ENCODE results near the gene SKAP1. TPM values are rescaled to one million over a fixed set of nuclear protein-coding genes. Genes with fewer than 3 reads are reported as not detected.

The SKAP1 gene
- total and polyA plus RNA-seq, 2 experiments from 2014 or later = 0.27 TPM; not detected in 1

DNA sequence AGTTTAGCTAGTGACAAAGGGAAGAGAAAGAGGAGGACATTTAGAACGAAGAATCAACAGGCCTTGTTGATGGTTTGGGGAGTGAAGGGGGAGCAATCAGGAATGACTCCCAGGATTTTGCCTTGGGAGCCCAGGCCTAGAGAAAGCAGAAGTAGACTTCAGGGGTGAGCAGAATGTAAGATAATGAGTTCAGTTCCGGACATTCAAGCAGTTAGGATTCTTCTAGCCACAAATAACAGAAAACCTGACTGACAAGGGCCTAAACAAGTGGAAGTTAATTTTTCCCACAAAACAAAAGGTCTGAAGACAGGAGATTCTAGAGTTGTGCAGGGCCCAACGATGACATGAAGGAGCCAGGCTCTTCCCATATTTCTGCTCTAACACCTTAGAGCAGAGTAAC, 45.9 kb downstream of the SKAP1 start:
- Mint-ChIP-seq H3K27ac (no peak overlapping the region), H3K36me3 (ENCODE audit: low read depth) (no peaks in the 10 kb centered on the region), H3K27me3 (ENCODE audit: insufficient read depth, low read depth, poor library complexity) (peaks cover 2% of the 10 kb centered on the region), H3K9me3 (no peaks in the 10 kb centered on the region), H3K4me1 (no peaks in the 10 kb centered on the region), H3K4me3 (no peak overlapping the region)
- Histone ChIP-seq H3K9me2 (ENCODE audit: insufficient read depth) (no peaks in the 10 kb centered on the region), H3K79me2 (replicated peaks; ENCODE audit: insufficient read depth) (no peaks in the 10 kb centered on the region), H3K4me3 (no peak overlapping the region), H2AFZ (no peak overlapping the region; the same call in 1 of the 2 replicates), H3F3A (replicated peaks; ENCODE audit: low read depth) (no peaks in the 10 kb centered on the region), H4K20me1 (replicated peaks; ENCODE audit: insufficient read depth) (no peaks in the 10 kb centered on the region), H3K27me3 (ENCODE audit: insufficient read depth) (peaks cover 3% of the 10 kb centered on the region; the same call in 1 of the 2 replicates), H3K4me2 (no peak overlapping the region), H3K27ac (ENCODE audit: low read depth) (no peak overlapping the region), H3K36me3 (ENCODE audit: insufficient read depth) (no peaks in the 10 kb centered on the region), H3K4me1 (ENCODE audit: insufficient read depth) (no peaks in the 10 kb centered on the region)
- ATAC-seq = no peak
- TF ChIP-seq JUNB (IDR thresholded peaks at IDR 0.05; ENCODE audit: unreplicated experiment) = no peak
- TF ChIP-seq, protein P1, sequence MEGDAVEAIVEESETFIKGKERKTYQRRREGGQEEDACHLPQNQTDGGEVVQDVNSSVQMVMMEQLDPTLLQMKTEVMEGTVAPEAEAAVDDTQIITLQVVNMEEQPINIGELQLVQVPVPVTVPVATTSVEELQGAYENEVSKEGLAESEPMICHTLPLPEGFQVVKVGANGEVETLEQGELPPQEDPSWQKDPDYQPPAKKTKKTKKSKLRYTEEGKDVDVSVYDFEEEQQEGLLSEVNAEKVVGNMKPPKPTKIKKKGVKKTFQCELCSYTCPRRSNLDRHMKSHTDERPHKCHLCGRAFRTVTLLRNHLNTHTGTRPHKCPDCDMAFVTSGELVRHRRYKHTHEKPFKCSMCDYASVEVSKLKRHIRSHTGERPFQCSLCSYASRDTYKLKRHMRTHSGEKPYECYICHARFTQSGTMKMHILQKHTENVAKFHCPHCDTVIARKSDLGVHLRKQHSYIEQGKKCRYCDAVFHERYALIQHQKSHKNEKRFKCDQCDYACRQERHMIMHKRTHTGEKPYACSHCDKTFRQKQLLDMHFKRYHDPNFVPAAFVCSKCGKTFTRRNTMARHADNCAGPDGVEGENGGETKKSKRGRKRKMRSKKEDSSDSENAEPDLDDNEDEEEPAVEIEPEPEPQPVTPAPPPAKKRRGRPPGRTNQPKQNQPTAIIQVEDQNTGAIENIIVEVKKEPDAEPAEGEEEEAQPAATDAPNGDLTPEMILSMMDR (conservative IDR thresholded peaks at IDR 0.05; ENCODE audit: low read depth in 2 of 2) = no peak
- TF ChIP-seq CREB1 (CRISPR knock-in tag; IDR thresholded peaks at IDR 0.05; ENCODE audit: low read depth) = no peak
- DNase-seq (ENCODE audit: low spot score) = no peak

DNA sequence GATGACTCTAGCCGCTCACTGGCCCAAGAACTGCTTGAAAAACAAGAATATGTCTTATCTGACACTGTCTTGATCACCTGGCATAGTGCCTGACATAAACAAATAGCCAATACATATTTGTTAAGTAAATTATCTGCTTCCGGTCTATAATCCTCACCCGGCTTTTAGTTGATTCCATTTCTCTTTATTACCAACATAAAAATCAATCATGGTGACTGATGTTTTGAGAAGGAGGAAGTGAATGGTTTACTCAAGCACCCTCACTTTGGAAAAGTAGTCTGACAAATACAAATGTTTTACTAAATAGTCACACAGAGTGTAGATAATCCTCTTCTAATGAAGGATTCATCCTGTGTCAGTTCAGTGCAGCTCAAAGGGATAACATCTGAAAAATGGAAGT, 47.0 kb downstream of the SKAP1 start:
- ATAC-seq (no peak), DNase-seq (ENCODE audit: low spot score) (no peak)
- H3K9me2 ChIP-seq (ENCODE audit: insufficient read depth) = no peaks in the 10 kb centered on the region
- no peaks in the 10 kb centered on the region for H3K4me1 ChIP-seq (ENCODE audit: insufficient read depth)
- Mint-ChIP-seq H3K9me3 (no peaks in the 10 kb centered on the region), H3K27ac (no peak overlapping the region), H3K4me1 (no peaks in the 10 kb centered on the region), H3K36me3 (ENCODE audit: low read depth) (no peaks in the 10 kb centered on the region), H3K4me3 (no peak overlapping the region), H3K27me3 (ENCODE audit: insufficient read depth, low read depth, poor library complexity) (peaks cover 2% of the 10 kb centered on the region)
- H3K79me2 ChIP-seq (replicated peaks; ENCODE audit: insufficient read depth) = no peaks in the 10 kb centered on the region
- H3K36me3 ChIP-seq (ENCODE audit: insufficient read depth) = no peaks in the 10 kb centered on the region
- no peak for TF ChIP-seq STAT1 (IDR thresholded peaks at IDR 0.05; ENCODE audit: unreplicated experiment)
- TF ChIP-seq, protein P2, sequence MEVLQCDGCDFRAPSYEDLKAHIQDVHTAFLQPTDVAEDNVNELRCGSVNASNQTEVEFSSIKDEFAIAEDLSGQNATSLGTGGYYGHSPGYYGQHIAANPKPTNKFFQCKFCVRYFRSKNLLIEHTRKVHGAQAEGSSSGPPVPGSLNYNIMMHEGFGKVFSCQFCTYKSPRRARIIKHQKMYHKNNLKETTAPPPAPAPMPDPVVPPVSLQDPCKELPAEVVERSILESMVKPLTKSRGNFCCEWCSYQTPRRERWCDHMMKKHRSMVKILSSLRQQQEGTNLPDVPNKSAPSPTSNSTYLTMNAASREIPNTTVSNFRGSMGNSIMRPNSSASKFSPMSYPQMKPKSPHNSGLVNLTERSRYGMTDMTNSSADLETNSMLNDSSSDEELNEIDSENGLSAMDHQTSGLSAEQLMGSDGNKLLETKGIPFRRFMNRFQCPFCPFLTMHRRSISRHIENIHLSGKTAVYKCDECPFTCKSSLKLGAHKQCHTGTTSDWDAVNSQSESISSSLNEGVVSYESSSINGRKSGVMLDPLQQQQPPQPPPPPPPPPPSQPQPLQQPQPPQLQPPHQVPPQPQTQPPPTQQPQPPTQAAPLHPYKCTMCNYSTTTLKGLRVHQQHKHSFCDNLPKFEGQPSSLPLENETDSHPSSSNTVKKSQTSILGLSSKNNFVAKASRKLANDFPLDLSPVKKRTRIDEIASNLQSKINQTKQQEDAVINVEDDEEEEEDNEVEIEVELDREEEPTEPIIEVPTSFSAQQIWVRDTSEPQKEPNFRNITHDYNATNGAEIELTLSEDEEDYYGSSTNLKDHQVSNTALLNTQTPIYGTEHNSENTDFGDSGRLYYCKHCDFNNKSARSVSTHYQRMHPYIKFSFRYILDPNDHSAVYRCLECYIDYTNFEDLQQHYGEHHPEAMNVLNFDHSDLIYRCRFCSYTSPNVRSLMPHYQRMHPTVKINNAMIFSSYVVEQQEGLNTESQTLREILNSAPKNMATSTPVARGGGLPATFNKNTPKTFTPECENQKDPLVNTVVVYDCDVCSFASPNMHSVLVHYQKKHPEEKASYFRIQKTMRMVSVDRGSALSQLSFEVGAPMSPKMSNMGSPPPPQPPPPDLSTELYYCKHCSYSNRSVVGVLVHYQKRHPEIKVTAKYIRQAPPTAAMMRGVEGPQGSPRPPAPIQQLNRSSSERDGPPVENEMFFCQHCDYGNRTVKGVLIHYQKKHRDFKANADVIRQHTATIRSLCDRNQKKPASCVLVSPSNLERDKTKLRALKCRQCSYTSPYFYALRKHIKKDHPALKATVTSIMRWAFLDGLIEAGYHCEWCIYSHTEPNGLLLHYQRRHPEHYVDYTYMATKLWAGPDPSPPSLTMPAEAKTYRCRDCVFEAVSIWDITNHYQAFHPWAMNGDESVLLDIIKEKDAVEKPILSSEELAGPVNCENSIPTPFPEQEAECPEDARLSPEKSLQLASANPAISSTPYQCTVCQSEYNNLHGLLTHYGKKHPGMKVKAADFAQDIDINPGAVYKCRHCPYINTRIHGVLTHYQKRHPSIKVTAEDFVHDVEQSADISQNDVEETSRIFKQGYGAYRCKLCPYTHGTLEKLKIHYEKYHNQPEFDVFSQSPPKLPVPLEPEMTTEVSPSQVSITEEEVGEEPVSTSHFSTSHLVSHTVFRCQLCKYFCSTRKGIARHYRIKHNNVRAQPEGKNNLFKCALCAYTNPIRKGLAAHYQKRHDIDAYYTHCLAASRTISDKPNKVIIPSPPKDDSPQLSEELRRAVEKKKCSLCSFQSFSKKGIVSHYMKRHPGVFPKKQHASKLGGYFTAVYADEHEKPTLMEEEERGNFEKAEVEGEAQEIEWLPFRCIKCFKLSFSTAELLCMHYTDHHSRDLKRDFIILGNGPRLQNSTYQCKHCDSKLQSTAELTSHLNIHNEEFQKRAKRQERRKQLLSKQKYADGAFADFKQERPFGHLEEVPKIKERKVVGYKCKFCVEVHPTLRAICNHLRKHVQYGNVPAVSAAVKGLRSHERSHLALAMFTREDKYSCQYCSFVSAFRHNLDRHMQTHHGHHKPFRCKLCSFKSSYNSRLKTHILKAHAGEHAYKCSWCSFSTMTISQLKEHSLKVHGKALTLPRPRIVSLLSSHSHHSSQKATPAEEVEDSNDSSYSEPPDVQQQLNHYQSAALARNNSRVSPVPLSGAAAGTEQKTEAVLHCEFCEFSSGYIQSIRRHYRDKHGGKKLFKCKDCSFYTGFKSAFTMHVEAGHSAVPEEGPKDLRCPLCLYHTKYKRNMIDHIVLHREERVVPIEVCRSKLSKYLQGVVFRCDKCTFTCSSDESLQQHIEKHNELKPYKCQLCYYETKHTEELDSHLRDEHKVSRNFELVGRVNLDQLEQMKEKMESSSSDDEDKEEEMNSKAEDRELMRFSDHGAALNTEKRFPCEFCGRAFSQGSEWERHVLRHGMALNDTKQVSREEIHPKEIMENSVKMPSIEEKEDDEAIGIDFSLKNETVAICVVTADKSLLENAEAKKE (CRISPR knock-in tag; IDR thresholded peaks at IDR 0.05) = no peak
- TF ChIP-seq NANOG (IDR thresholded peaks at IDR 0.05; ENCODE audit: borderline replicate concordance) = no peak
- TF ChIP-seq, protein P3, sequence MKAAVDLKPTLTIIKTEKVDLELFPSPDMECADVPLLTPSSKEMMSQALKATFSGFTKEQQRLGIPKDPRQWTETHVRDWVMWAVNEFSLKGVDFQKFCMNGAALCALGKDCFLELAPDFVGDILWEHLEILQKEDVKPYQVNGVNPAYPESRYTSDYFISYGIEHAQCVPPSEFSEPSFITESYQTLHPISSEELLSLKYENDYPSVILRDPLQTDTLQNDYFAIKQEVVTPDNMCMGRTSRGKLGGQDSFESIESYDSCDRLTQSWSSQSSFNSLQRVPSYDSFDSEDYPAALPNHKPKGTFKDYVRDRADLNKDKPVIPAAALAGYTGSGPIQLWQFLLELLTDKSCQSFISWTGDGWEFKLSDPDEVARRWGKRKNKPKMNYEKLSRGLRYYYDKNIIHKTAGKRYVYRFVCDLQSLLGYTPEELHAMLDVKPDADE (IDR thresholded peaks at IDR 0.05) = no peak
- TF ChIP-seq JUNB (IDR thresholded peaks at IDR 0.05; ENCODE audit: unreplicated experiment) = no peak
- H4K20me1 ChIP-seq (replicated peaks; ENCODE audit: insufficient read depth) = no peaks in the 10 kb centered on the region
- H3K27ac ChIP-seq (ENCODE audit: low read depth) = no peak overlapping the region
- H3K4me2 ChIP-seq = no peak overlapping the region
- H3K27me3 ChIP-seq (ENCODE audit: insufficient read depth) = peaks cover 3% of the 10 kb centered on the region; the same call in 1 of the 2 replicates
- H3F3A ChIP-seq (replicated peaks; ENCODE audit: low read depth) = no peaks in the 10 kb centered on the region
- no peak overlapping the region for H2AFZ ChIP-seq
- H3K4me3 ChIP-seq = no peak overlapping the region

Measured in GM23338 (cell line).